Brain pericyte (primary cell): ENCODE data around the gene GPC5.
"Not testable (repeated sequence)": the region's sequence is repeated elsewhere in the genome, so short reads cannot be mapped to it uniquely, and the experiment has no call there.

Source experiments
- DNase-seq: peaks from one replicate; pipeline ENCODE4 v3.0.0-alpha.2; 2012; ENCODE audit warnings: low read depth, low spot score

Gene GPC5

GRCh38 chr13:92825938-92826596 is 1427.6 kb downstream of the GPC5 start:
- DNase-seq = no peak

GRCh38 chr13:92827503-92827902 is 1429.1 kb downstream of the GPC5 start:
- no peak for DNase-seq

- DNase-seq = no peak
These were observed 1431.5 kb downstream of the GPC5 start for GRCh38 chr13:92829930-92830329.

- DNase-seq = no peak
These were observed 1432.4 kb downstream of the GPC5 start for GRCh38 chr13:92830821-92831220.

- DNase-seq = no peak
These were observed 1434.7 kb downstream of the GPC5 start for GRCh38 chr13:92833071-92833470.

- DNase-seq = no peak
These were observed 1437.8 kb downstream of the GPC5 start for GRCh38 chr13:92836171-92836570.

- DNase-seq = peak; percentile 20
These were observed 1440.4 kb downstream of the GPC5 start for GRCh38 chr13:92838786-92839185.

GRCh38 chr13:92842145-92842544 is 1443.7 kb downstream of the GPC5 start:
- peak; percentile 40 for DNase-seq

- DNase-seq = peak; percentile 6
These were observed 1445.1 kb downstream of the GPC5 start for GRCh38 chr13:92843549-92843948.

- DNase-seq = no peak
These were observed 1451.0 kb downstream of the GPC5 start for GRCh38 chr13:92849381-92849780.

- DNase-seq = no peak
These were observed 1466.3 kb downstream of the GPC5 start for GRCh38 chr13:92864584-92865284.

- DNase-seq = no peak
These were observed 1474.6 kb downstream of the GPC5 start for GRCh38 chr13:92873029-92873428.

GRCh38 chr13:92886535-92887077 is 1488.2 kb downstream of the GPC5 start:
- no peak for DNase-seq

GRCh38 chr13:92894447-92894846 is 1496.0 kb downstream of the GPC5 start:
- DNase-seq = no peak

GRCh38 chr13:92896842-92897241 is 1498.4 kb downstream of the GPC5 start:
- no peak for DNase-seq

GRCh38 chr13:92898946-92899345 is 1500.5 kb downstream of the GPC5 start:
- DNase-seq = not testable (repeated sequence)

GRCh38 chr13:92900446-92900845 is 1502.0 kb downstream of the GPC5 start:
- DNase-seq = no peak

GRCh38 chr13:92901739-92902138 is 1503.3 kb downstream of the GPC5 start:
- no peak for DNase-seq

- no peak for DNase-seq
These were observed 1514.2 kb downstream of the GPC5 start for GRCh38 chr13:92912629-92913028.

- no peak for DNase-seq
These were observed 1515.4 kb downstream of the GPC5 start for GRCh38 chr13:92913840-92914239.
